Nephron progenitor cell (in vitro differentiated cells): ENCODE data around the gene PNMA8A.

Source experiments
- DNase-seq: peaks from one replicate; pipeline ENCODE4 v3.0.0; 2021
- H3K27ac Mint-ChIP-seq: 2 replicates; pipeline ENCODE4 v1.8.0; 2021; ENCODE audit warnings: mild to moderate bottlenecking, moderate library complexity, mixed read lengths
- H3K27me3 Mint-ChIP-seq: 2 replicates; pipeline ENCODE4 v1.8.0; 2021; ENCODE audit warnings: mild to moderate bottlenecking, low read depth, mixed read lengths; ENCODE audit not compliant: poor library complexity
- H3K36me3 Mint-ChIP-seq: 2 replicates; pipeline ENCODE4 v1.8.0; 2021; ENCODE audit warnings: low read depth, mixed read lengths
- H3K4me1 Mint-ChIP-seq: 2 replicates; pipeline ENCODE4 v1.8.0; 2021; ENCODE audit warnings: mixed read lengths
- H3K4me3 Mint-ChIP-seq: 2 replicates; pipeline ENCODE4 v1.8.0; 2021; ENCODE audit warnings: mild to moderate bottlenecking, moderate library complexity, mixed read lengths
- H3K9me3 Mint-ChIP-seq: 2 replicates; pipeline ENCODE4 v1.8.0; 2021; ENCODE audit warnings: mild to moderate bottlenecking, moderate library complexity, mixed read lengths
- CTCF ChIP-seq: fragments of 200-600 bp; sonication (generic); IDR thresholded peaks from 2 replicates; pipeline ENCODE4 v1.5.0; 2021; ENCODE audit warnings: antibody characterized with exemption

Gene PNMA8A

GRCh38 chr19:46490774-46491173, 19.4 kb upstream of the PNMA8A start:
- no peak for DNase-seq
- Mint-ChIP-seq H3K9me3 (peaks cover 14% of the 10 kb centered on the region), H3K4me3 (no peak overlapping the region), H3K36me3 (peaks cover 8% of the 10 kb centered on the region), H3K4me1 (peaks cover 51% of the 10 kb centered on the region), H3K27me3 (peaks cover 89% of the 10 kb centered on the region), H3K27ac (no peak overlapping the region)
- TF ChIP-seq CTCF: no peak

- no peak overlapping the region for H3K27ac Mint-ChIP-seq
- H3K36me3 Mint-ChIP-seq: peaks cover 6% of the 10 kb centered on the region
- peaks cover 84% of the 10 kb centered on the region for H3K27me3 Mint-ChIP-seq
- peaks cover 11% of the 10 kb centered on the region for H3K9me3 Mint-ChIP-seq
- peak overlapping the region; percentile 69 for H3K4me3 Mint-ChIP-seq
- peaks cover 47% of the 10 kb centered on the region for H3K4me1 Mint-ChIP-seq
- DNase-seq: peak; percentile 65
- peak; percentile 32 for TF ChIP-seq CTCF
Measured at GRCh38 chr19:46489445-46490272, 18.3 kb upstream of the PNMA8A start.

GRCh38 chr19:46488551-46488950, 17.2 kb upstream of the PNMA8A start:
- Mint-ChIP-seq H3K4me1 (peaks cover 47% of the 10 kb centered on the region), H3K36me3 (no peaks in the 10 kb centered on the region), H3K4me3 (peak overlapping the region; percentile 16), H3K27me3 (peaks cover 80% of the 10 kb centered on the region), H3K27ac (peak overlapping the region; percentile 48), H3K9me3 (peaks cover 12% of the 10 kb centered on the region)
- TF ChIP-seq CTCF: no peak
- DNase-seq: no peak

GRCh38 chr19:46487802-46488445, 16.6 kb upstream of the PNMA8A start:
- Mint-ChIP-seq H3K36me3 (no peaks in the 10 kb centered on the region), H3K27me3 (peaks cover 75% of the 10 kb centered on the region), H3K9me3 (peaks cover 15% of the 10 kb centered on the region), H3K4me1 (peaks cover 47% of the 10 kb centered on the region), H3K4me3 (peak overlapping the region; percentile 75), H3K27ac (no peak overlapping the region)
- peak; percentile 90 for TF ChIP-seq CTCF
- DNase-seq: peak; percentile 94

- DNase-seq: no peak
- Mint-ChIP-seq H3K9me3 (peaks cover 15% of the 10 kb centered on the region), H3K4me3 (peak overlapping the region; percentile 75), H3K4me1 (peaks cover 52% of the 10 kb centered on the region), H3K27me3 (peaks cover 71% of the 10 kb centered on the region), H3K36me3 (no peaks in the 10 kb centered on the region), H3K27ac (no peak overlapping the region)
- no peak for TF ChIP-seq CTCF
Measured at GRCh38 chr19:46487178-46487801, 15.9 kb upstream of the PNMA8A start.
